ENCODE measurements around the gene SMG6. TPM values are rescaled to one million over a fixed set of nuclear protein-coding genes. Genes with fewer than 3 reads are reported as not detected.

The SMG6 gene
- total RNA-seq, 1 experiment from 2014 or later, result 28.6 TPM

- Histone ChIP-seq H3K4me1 (ENCODE audit: insufficient read depth, low read length) (peaks cover 6% of the 10 kb centered on the region; the same call in 1 of the 2 replicates), H4K91ac (ENCODE audit: insufficient read length, low read depth, low read length) (no peak overlapping the region), H2BK20ac (ENCODE audit: low read depth, low read length, poor library complexity, severe bottlenecking) (no peak overlapping the region), H3K27me3 (ENCODE audit: insufficient read depth, low read length) (no peaks in the 10 kb centered on the region), H3K23ac (ENCODE audit: insufficient read length, low read depth, low read length) (no peak overlapping the region), H4K5ac (ENCODE audit: insufficient read length, low read depth, low read length) (no peak overlapping the region), H3T11ph (ENCODE audit: low read length) (no peak overlapping the region), H3K79me1 (ENCODE audit: insufficient read depth, low read depth, low read length, poor library complexity, severe bottlenecking) (no peaks in the 10 kb centered on the region), H3K23me2 (ENCODE audit: insufficient read length, low read depth, low read length, poor library complexity, severe bottlenecking) (no peaks in the 10 kb centered on the region), H2AK5ac (ENCODE audit: insufficient read length, low read length) (no peak overlapping the region), H2BK5ac (ENCODE audit: insufficient read length, low read length) (no peak overlapping the region), H3K14ac (ENCODE audit: insufficient read depth, low read length) (no peak overlapping the region), H3K4me2 (ENCODE audit: insufficient read depth, insufficient read length, low read length) (no peak overlapping the region), H3K79me2 (ENCODE audit: insufficient read depth, low read length) (0 out of 2 replicates have a peak, but pooled peaks cover 1% of the 10 kb centered on the region), H2BK120ac (ENCODE audit: low read depth, low read length, poor library complexity, severe bottlenecking) (no peak overlapping the region), H2AFZ (ENCODE audit: low read length) (no peak overlapping the region), H2BK15ac (ENCODE audit: low read depth, low read length) (no peak overlapping the region), H4K8ac (replicated peaks; ENCODE audit: insufficient read length, low read depth, low read length) (no peak overlapping the region), H3K4ac (ENCODE audit: low read depth, low read length) (no peak overlapping the region), H3K27ac (ENCODE audit: insufficient read length, low read depth, low read length) (no peak overlapping the region), H2BK12ac (ENCODE audit: insufficient read length, low read depth, low read length) (no peak overlapping the region), H3K18ac (ENCODE audit: insufficient read length, low read depth, low read length) (no peak overlapping the region), H4K20me1 (ENCODE audit: control insufficient read depth, insufficient read depth, insufficient read length) (no peaks in the 10 kb centered on the region), H3K9me3 (ENCODE audit: control insufficient read depth, low read depth, low read length) (no peaks in the 10 kb centered on the region), H3K56ac (ENCODE audit: insufficient read length, low read depth, low read length) (no peak overlapping the region), H3K9ac (ENCODE audit: extremely low read depth, insufficient read length, low read length) (no peak overlapping the region)
- no CpG with 5 or more reads among the region's 15 CpGs for WGBS (ENCODE audit: extremely low coverage, insufficient read length, low lambda C conversion rate)
- Mint-ChIP-seq H3K27ac (peak overlapping the region in 1 of 3 experiments; percentile 81; a peak in 1 of 7 replicates), H3K4me1 (peaks cover 17 to 23% of the 10 kb centered on the region in 2 experiments), H3K27me3 (ENCODE audit: low read depth) (no peaks in the 10 kb centered on the region), H3K9me3 (no peaks in the 10 kb centered on the region), H3K4me3 (no peak overlapping the region), H3K36me3 (ENCODE audit: insufficient read depth in 1 of 3, low read depth in 3 of 3) (peaks cover 0 to 18% (median 0%) of the 10 kb centered on the region in 3 experiments; a peak in 4 of 7 replicates)
- TF ChIP-seq CTCF (conservative IDR thresholded peaks at IDR 0.05), result no peak
- no peak for DNase-seq
Observed at GRCh38 chr17:2178798-2179501, 124.6 kb downstream of the SMG6 start.
